Hepatocyte (in vitro differentiated cells): ENCODE measurements around the gene LMF1. TPM values are rescaled to one million over a fixed set of nuclear protein-coding genes. Genes with fewer than 3 reads are reported as not detected.

Source experiments
- DNase-seq: peaks from one replicate; pipeline ENCODE4 v3.0.0-alpha.2; 2016; ENCODE audit warnings: low spot score
- H2AFZ ChIP-seq: fragments of 200-600 bp; sonication (generic); 2 replicates; pipeline ENCODE4 v1.6.0; 2016; ENCODE audit warnings: antibody characterized with exemption, mild to moderate bottlenecking
- H3K27ac ChIP-seq: fragments of 200-600 bp; sonication (generic); 2 replicates; pipeline ENCODE4 v1.5.1; 2016; ENCODE audit warnings: mild to moderate bottlenecking
- H3K27me3 ChIP-seq: fragments of 200-600 bp; sonication (generic); 2 replicates; pipeline ENCODE4 v1.6.1; 2016
- H3K36me3 ChIP-seq: fragments of 200-600 bp; sonication (generic); replicated peaks from 2 replicates; pipeline ENCODE4 v1.5.1; 2016; ENCODE audit warnings: low read depth; ENCODE audit not compliant: insufficient read depth
- H3K4me1 ChIP-seq: fragments of 200-600 bp; sonication (generic); 2 replicates; pipeline ENCODE4 v1.5.1; 2016; ENCODE audit warnings: mild to moderate bottlenecking, moderate library complexity; ENCODE audit not compliant: insufficient read depth
- H3K4me2 ChIP-seq: fragments of 200-600 bp; sonication (generic); 2 replicates; pipeline ENCODE4 v1.6.0; 2016
- H3K4me3 ChIP-seq: fragments of 200-600 bp; sonication (generic); 2 replicates; pipeline ENCODE4 v1.5.1; 2016; ENCODE audit warnings: mild to moderate bottlenecking
- H3K79me2 ChIP-seq: fragments of 200-600 bp; sonication (generic); 2 replicates; pipeline ENCODE4 v1.6.0; 2017; ENCODE audit warnings: mild to moderate bottlenecking
- H3K9me2 ChIP-seq: fragments of 200-600 bp; sonication (generic); replicated peaks from 2 replicates; pipeline ENCODE4 v1.6.0; 2017; ENCODE audit warnings: mild to moderate bottlenecking; ENCODE audit not compliant: insufficient read depth
- H3K9me3 ChIP-seq: fragments of 200-600 bp; sonication (generic); 2 replicates; pipeline ENCODE4 v1.5.1; 2016; ENCODE audit warnings: low read depth, mild to moderate bottlenecking
- H4K20me1 ChIP-seq: fragments of 200-600 bp; sonication (generic); 2 replicates; pipeline ENCODE4 v1.6.0; 2016; ENCODE audit warnings: mild to moderate bottlenecking; ENCODE audit not compliant: insufficient read depth, poor library complexity, severe bottlenecking
- CTCF ChIP-seq: fragments of 200-600 bp; sonication (generic); IDR thresholded peaks from 2 replicates; pipeline ENCODE4 v1.5.1; 2016; ENCODE audit warnings: antibody characterized with exemption, mild to moderate bottlenecking; ENCODE audit not compliant: poor library complexity
- EZH2 ChIP-seq: fragments of 200-600 bp; sonication (generic); IDR thresholded peaks from 2 replicates; pipeline ENCODE4 v1.6.1; 2016; ENCODE audit warnings: antibody characterized with exemption, mild to moderate bottlenecking, borderline replicate concordance
- EZH2phosphoT487 ChIP-seq: fragments of 200-600 bp; sonication (generic); IDR thresholded peaks from one replicate; pipeline ENCODE4 v1.6.1; 2018; ENCODE audit warnings: antibody characterized with exemption, mild to moderate bottlenecking, low read depth, moderate library complexity; ENCODE audit not compliant: unreplicated experiment, severe bottlenecking
- WGBS: methylation state at CpG from one replicate; pipeline ENCODE4 v1.1.6; 2016; ENCODE audit warnings: low lambda C conversion rate; ENCODE audit errors: missing lambda C conversion rate; 5-methylcytosine and 5-hydroxymethylcytosine counted together
- polyA plus RNA-seq: library from polyadenylated mRNA; unstranded; fragments of >200 nt; fragmentation: Nextera tagmentation; extraction: Ambion mirVana; gene quantifications from 2 replicates; pipeline ENCODE4 v1.2.1, GENCODE V29; 2016
- total RNA-seq: library from RNA; depleted of rRNA; stranded (reverse); fragments of >200 nt; gene quantifications from 2 replicates; pipeline ENCODE4 v1.2.3, GENCODE V29; 2014

The LMF1 gene
- total and polyA plus RNA-seq, 2 experiments from 2014 or later = 27.2 to 34.3 TPM

GRCh38 chr16:848510-849253 lies 122.1 kb downstream of the LMF1 start:
- Histone ChIP-seq H3K4me1 (no peaks in the 10 kb centered on the region), H3K27ac (no peak overlapping the region), H3K79me2 (no peaks in the 10 kb centered on the region), H4K20me1 (no peaks in the 10 kb centered on the region), H3K4me3 (no peak overlapping the region), H3K27me3 (no peaks in the 10 kb centered on the region), H2AFZ (no peak overlapping the region), H3K4me2 (no peak overlapping the region), H3K9me2 (no peaks in the 10 kb centered on the region), H3K36me3 (no peaks in the 10 kb centered on the region), H3K9me3 (no peaks in the 10 kb centered on the region)
- no peak for DNase-seq
- TF ChIP-seq CTCF (no peak), EZH2phosphoT487 (no peak), EZH2 (no peak)
- 97% methylated on average over 43 of the region's 44 CpGs for WGBS

- no peak for DNase-seq
- Histone ChIP-seq H3K36me3 (no peaks in the 10 kb centered on the region), H2AFZ (no peak overlapping the region), H3K79me2 (no peaks in the 10 kb centered on the region), H3K4me2 (no peak overlapping the region), H3K4me3 (no peak overlapping the region), H3K4me1 (no peaks in the 10 kb centered on the region), H3K9me2 (no peaks in the 10 kb centered on the region), H3K27ac (no peak overlapping the region), H3K9me3 (no peaks in the 10 kb centered on the region), H3K27me3 (no peaks in the 10 kb centered on the region), H4K20me1 (no peaks in the 10 kb centered on the region)
- no peak for TF ChIP-seq EZH2phosphoT487
- no peak for TF ChIP-seq CTCF
- TF ChIP-seq EZH2 = no peak
- WGBS = 97% methylated on average over 33 of the region's 33 CpGs
Measured at GRCh38 chr16:847681-848445, 122.9 kb downstream of the LMF1 start.

GRCh38 chr16:847151-847550 lies 123.6 kb downstream of the LMF1 start:
- H3K4me2 ChIP-seq = no peak overlapping the region
- 94% methylated on average over 10 of the region's 10 CpGs for WGBS
- no peaks in the 10 kb centered on the region for H3K4me1 ChIP-seq
- H2AFZ ChIP-seq = no peak overlapping the region
- no peaks in the 10 kb centered on the region for H3K36me3 ChIP-seq
- H4K20me1 ChIP-seq = no peaks in the 10 kb centered on the region
- DNase-seq = no peak
- H3K27ac ChIP-seq = no peak overlapping the region
- no peak overlapping the region for H3K4me3 ChIP-seq
- H3K9me2 ChIP-seq = no peaks in the 10 kb centered on the region
- H3K27me3 ChIP-seq = no peaks in the 10 kb centered on the region
- no peak for TF ChIP-seq CTCF
- no peak for TF ChIP-seq EZH2
- no peak for TF ChIP-seq EZH2phosphoT487
- H3K9me3 ChIP-seq = no peaks in the 10 kb centered on the region
- no peaks in the 10 kb centered on the region for H3K79me2 ChIP-seq
